Measurements from ENCODE around the gene ERVH48-1. TPM values are rescaled to one million over a fixed set of nuclear protein-coding genes. Genes with fewer than 3 reads are reported as not detected.
"Not testable (repeated sequence)": the region's sequence is repeated elsewhere in the genome, so short reads cannot be mapped to it uniquely, and the experiment has no call there.

Gene ERVH48-1
- total RNA-seq, 2 experiments from 2014 or later = 0.09 TPM; not detected in 1

GRCh38 chr21:42956824-42957630, 31.6 kb upstream of the ERVH48-1 start:
- no peaks in the 10 kb centered on the region for H3K9me2 ChIP-seq (ENCODE audit: insufficient read depth, low read length)
- H3K4me1 ChIP-seq (ENCODE audit: insufficient read depth, low read length, poor library complexity, severe bottlenecking) = no peaks in the 10 kb centered on the region
- no peak overlapping the region for H2AFZ ChIP-seq (ENCODE audit: low read length)
- intact Hi-C loops (cut with micrococcal nuclease; ENCODE audit: unreplicated experiment) = loop anchor here (10.0 kb wide), 1 partner anchor 52 kb away; no protein-coding TSS in a partner anchor
- no TSS peak for BruUV-seq (replicated peaks)
- H3K27ac ChIP-seq (ENCODE audit: low read depth, low read length, poor library complexity, severe bottlenecking) = no peak overlapping the region
- H3K4me3 ChIP-seq (ENCODE audit: low read depth, low read length, poor library complexity, severe bottlenecking) = no peak overlapping the region
- ChIA-PET CTCF (ENCODE audit: unreplicated experiment) (no interaction called here), POLR2A (interaction anchor here (0.6 to 0.7 kb wide), 2 partner anchors 595 to 621 kb away, joined by 3 read pairs; no protein-coding TSS in a partner anchor)
- no peak overlapping the region for H3K4me2 ChIP-seq (ENCODE audit: low read length)
- no peaks in the 10 kb centered on the region for H4K20me1 ChIP-seq (ENCODE audit: insufficient read depth, low read length)
- H3K79me2 ChIP-seq (ENCODE audit: insufficient read depth, low read depth, low read length) = no peaks in the 10 kb centered on the region
- TF ChIP-seq CTCF (conservative IDR thresholded peaks at IDR 0.05; ENCODE audit: low read length) (no peak), EZH2phosphoT487 (IDR thresholded peaks at IDR 0.05; ENCODE audit: borderline replicate concordance, low read depth, low read length) (no peak)
- DNase-seq (ENCODE audit: low spot score) = no peak
- no peaks in the 10 kb centered on the region for H3K36me3 ChIP-seq (ENCODE audit: insufficient read depth, low read length)
- no peaks in the 10 kb centered on the region for H3K9me3 ChIP-seq (ENCODE audit: low read length)

- POLR2A ChIA-PET; BruUV-seq (replicated peaks); H3K4me3 ChIP-seq (ENCODE audit: low read depth, low read length, poor library complexity, severe bottlenecking); H3K9me2 ChIP-seq (ENCODE audit: insufficient read depth, low read length); H3K27ac ChIP-seq (ENCODE audit: low read depth, low read length, poor library complexity, severe bottlenecking); H3K4me2 ChIP-seq (ENCODE audit: low read length); DNase-seq (ENCODE audit: low spot score); H3K36me3 ChIP-seq (ENCODE audit: insufficient read depth, low read length); H2AFZ ChIP-seq (ENCODE audit: low read length); H4K20me1 ChIP-seq (ENCODE audit: insufficient read depth, low read length); H3K4me1 ChIP-seq (ENCODE audit: insufficient read depth, low read length, poor library complexity, severe bottlenecking); H3K9me3 ChIP-seq (ENCODE audit: low read length); H3K79me2 ChIP-seq (ENCODE audit: insufficient read depth, low read depth, low read length); CTCF ChIA-PET (ENCODE audit: unreplicated experiment): not testable (repeated sequence)
- intact Hi-C loops (cut with micrococcal nuclease; ENCODE audit: unreplicated experiment) = loop anchor here (10.0 kb wide), 1 partner anchor 46 kb away; no protein-coding TSS in a partner anchor
These were observed 25.8 kb upstream of the ERVH48-1 start for GRCh38 chr21:42951193-42951592.

GRCh38 chr21:42949094-42949755, 23.8 kb upstream of the ERVH48-1 start:
- H4K20me1 ChIP-seq (ENCODE audit: insufficient read depth, low read length); H3K9me2 ChIP-seq (ENCODE audit: insufficient read depth, low read length); POLR2A ChIA-PET; intact Hi-C loops (cut with micrococcal nuclease; ENCODE audit: unreplicated experiment); H3K36me3 ChIP-seq (ENCODE audit: insufficient read depth, low read length); H3K4me3 ChIP-seq (ENCODE audit: low read depth, low read length, poor library complexity, severe bottlenecking); H3K4me2 ChIP-seq (ENCODE audit: low read length); H3K27ac ChIP-seq (ENCODE audit: low read depth, low read length, poor library complexity, severe bottlenecking); CTCF ChIA-PET (ENCODE audit: unreplicated experiment); DNase-seq (ENCODE audit: low spot score); H3K9me3 ChIP-seq (ENCODE audit: low read length); H3K79me2 ChIP-seq (ENCODE audit: insufficient read depth, low read depth, low read length); BruUV-seq (replicated peaks); H3K4me1 ChIP-seq (ENCODE audit: insufficient read depth, low read length, poor library complexity, severe bottlenecking); H2AFZ ChIP-seq (ENCODE audit: low read length): not testable (repeated sequence)
